Measurements from ENCODE around the gene RNF220. TPM values are rescaled to one million over a fixed set of nuclear protein-coding genes. Genes with fewer than 3 reads are reported as not detected.
A peak's percentile ranks its signal among the peaks of the same experiment; 100 is the strongest.

The RNF220 gene
- total and polyA plus RNA-seq, 2 of the 13 experiments (the other 11 are each of a cell fraction or from before 2014, with no cell fraction given) = 48.2 to 72.1 TPM

DNA sequence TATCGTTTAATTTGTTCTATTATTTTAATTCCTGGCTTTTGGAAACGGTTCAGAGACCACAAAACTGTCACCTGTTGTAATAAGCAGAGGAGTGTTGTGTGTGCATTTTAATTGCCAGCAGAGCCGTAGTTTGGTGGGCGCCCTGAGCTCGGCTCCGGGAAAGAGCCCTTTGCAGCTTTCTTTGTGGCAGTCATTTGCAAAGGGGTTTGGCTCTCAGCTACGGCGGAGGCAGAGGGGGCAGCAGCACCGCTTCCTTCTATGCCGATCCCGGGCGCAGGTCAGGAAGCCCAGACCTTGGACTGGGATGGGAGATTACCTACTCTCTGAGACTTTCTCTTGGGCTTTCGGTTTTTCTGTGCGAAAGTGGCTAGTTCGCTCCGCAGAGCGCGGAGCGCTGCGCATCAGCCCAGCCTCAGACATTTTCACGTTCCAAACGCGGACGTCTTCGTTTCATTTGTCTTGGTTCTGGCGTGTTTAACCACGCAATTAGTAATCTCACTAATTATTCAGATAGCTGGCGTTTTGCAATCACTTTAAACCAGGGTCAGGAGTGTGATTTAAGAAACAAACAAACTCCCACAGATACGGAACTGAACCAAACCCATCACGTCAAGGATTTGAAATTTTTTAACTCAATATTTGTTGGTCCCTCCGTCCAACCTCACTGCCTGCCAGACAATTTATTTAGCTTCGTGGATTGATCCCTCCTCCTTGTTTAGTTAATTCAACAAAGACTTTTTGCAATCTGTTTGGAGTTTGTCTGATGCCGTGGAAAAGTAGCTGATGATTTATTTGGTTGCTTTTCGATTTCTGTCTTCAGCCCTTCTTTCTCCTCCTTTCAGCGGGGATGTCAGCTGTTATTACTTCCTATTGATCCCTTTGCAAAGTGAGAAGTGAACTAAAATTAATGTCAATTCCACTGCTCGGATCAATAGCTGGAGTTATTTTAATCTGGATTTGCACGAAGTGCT lies 3.9 kb downstream of the RNF220 start:
- peaks cover 29% of the 10 kb centered on the region for H3K79me2 ChIP-seq (ENCODE audit: insufficient read depth, low read length)
- H3K27ac ChIP-seq (ENCODE audit: extremely low read length, insufficient read depth, low read length) = no peak overlapping the region
- no peaks in the 10 kb centered on the region for H3K9me3 ChIP-seq (ENCODE audit: low read length)
- ATAC-seq (no peak), DNase-seq (ENCODE audit: low spot score) (peak; percentile 11), FAIRE-seq (no peak)
- no peak overlapping the region for H2AFZ ChIP-seq (ENCODE audit: low read length)
- BruUV-seq (replicated peaks) = no TSS peak
- H3K9ac ChIP-seq (ENCODE audit: insufficient read depth, low read depth, low read length) = no peak overlapping the region
- H3K4me2 ChIP-seq (ENCODE audit: low read depth, low read length) = peak overlapping the region; percentile 55
- H3K4me1 ChIP-seq (ENCODE audit: insufficient read depth, low read length) = peaks cover 31% of the 10 kb centered on the region
- 48% methylated on average over 37 of the region's 37 CpGs for WGBS (ENCODE audit: low lambda C conversion rate)
- POLR2A ChIA-PET = no interaction called here
- H3K27me3 ChIP-seq (ENCODE audit: control insufficient read depth in 1 of 2, insufficient read depth in 2 of 2, low read length in 2 of 2) = peaks cover 0 to 25% of the 10 kb centered on the region in 2 experiments; a peak in 1 of 5 replicates
- in situ Hi-C loops (cut with HindIII; ENCODE audit: extremely low pct_ligation_motif_present, low pct_unique_long_range_greater_than_20kb) (no loop called here), intact Hi-C loops (cut with micrococcal nuclease; ENCODE audit: unreplicated experiment) (no loop called here)
- CTCF ChIA-PET (ENCODE audit: low intra/inter-chr PET ratio, low total read pairs) = no interaction called here
- peak overlapping the region in 2 of 3 experiments; percentile 11 to 16; a peak in 3 of 6 replicates for H3K4me3 ChIP-seq (replicated peaks in 1 of 3; ENCODE audit: insufficient read depth in 1 of 3, low read depth in 2 of 3, low read length in 3 of 3)
- H3K36me3 ChIP-seq (replicated peaks in 1 of 2; ENCODE audit: control insufficient read depth in 1 of 2, insufficient read depth in 2 of 2, low read length in 2 of 2) = peaks cover 5 to 10% of the 10 kb centered on the region in 2 experiments; a peak in 3 of 5 replicates
- peaks cover 3% of the 10 kb centered on the region for H4K20me1 ChIP-seq (ENCODE audit: insufficient read depth, low read length)
- no peak for TF ChIP-seq ZNF207 (IDR thresholded peaks at IDR 0.05; ENCODE audit: borderline replicate concordance)
- TF ChIP-seq SP2 (CRISPR knock-in tag; IDR thresholded peaks at IDR 0.05) = no peak
- no peak for TF ChIP-seq DZIP1 (CRISPR knock-in tag; IDR thresholded peaks at IDR 0.05)
- TF ChIP-seq ZNF407 (CRISPR knock-in tag; IDR thresholded peaks at IDR 0.05; ENCODE audit: not compliant biosample characterization) = no peak
- no peak for TF ChIP-seq NPAS2 (CRISPR knock-in tag; IDR thresholded peaks at IDR 0.05; ENCODE audit: borderline replicate concordance)
- TF ChIP-seq, protein P1, sequence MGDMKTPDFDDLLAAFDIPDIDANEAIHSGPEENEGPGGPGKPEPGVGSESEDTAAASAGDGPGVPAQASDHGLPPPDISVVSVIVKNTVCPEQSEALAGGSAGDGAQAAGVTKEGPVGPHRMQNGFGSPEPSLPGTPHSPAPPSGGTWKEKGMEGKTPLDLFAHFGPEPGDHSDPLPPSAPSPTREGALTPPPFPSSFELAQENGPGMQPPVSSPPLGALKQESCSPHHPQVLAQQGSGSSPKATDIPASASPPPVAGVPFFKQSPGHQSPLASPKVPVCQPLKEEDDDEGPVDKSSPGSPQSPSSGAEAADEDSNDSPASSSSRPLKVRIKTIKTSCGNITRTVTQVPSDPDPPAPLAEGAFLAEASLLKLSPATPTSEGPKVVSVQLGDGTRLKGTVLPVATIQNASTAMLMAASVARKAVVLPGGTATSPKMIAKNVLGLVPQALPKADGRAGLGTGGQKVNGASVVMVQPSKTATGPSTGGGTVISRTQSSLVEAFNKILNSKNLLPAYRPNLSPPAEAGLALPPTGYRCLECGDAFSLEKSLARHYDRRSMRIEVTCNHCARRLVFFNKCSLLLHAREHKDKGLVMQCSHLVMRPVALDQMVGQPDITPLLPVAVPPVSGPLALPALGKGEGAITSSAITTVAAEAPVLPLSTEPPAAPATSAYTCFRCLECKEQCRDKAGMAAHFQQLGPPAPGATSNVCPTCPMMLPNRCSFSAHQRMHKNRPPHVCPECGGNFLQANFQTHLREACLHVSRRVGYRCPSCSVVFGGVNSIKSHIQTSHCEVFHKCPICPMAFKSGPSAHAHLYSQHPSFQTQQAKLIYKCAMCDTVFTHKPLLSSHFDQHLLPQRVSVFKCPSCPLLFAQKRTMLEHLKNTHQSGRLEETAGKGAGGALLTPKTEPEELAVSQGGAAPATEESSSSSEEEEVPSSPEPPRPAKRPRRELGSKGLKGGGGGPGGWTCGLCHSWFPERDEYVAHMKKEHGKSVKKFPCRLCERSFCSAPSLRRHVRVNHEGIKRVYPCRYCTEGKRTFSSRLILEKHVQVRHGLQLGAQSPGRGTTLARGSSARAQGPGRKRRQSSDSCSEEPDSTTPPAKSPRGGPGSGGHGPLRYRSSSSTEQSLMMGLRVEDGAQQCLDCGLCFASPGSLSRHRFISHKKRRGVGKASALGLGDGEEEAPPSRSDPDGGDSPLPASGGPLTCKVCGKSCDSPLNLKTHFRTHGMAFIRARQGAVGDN (CRISPR knock-in tag; IDR thresholded peaks at IDR 0.05) = peak; percentile 20; the same call in 1 of the 2 replicates
